Suppressor macrophage (primary cell): ENCODE results near the gene PCDHA6.
"Not testable (repeated sequence)": the region's sequence is repeated elsewhere in the genome, so short reads cannot be mapped to it uniquely, and the experiment has no call there.

ENCODE experiments used
- DNase-seq, 4 experiments: peaks; one replicate each; pipeline ENCODE4 v3.0.0-alpha.2; 2020 to 2022

Gene PCDHA6

DNA sequence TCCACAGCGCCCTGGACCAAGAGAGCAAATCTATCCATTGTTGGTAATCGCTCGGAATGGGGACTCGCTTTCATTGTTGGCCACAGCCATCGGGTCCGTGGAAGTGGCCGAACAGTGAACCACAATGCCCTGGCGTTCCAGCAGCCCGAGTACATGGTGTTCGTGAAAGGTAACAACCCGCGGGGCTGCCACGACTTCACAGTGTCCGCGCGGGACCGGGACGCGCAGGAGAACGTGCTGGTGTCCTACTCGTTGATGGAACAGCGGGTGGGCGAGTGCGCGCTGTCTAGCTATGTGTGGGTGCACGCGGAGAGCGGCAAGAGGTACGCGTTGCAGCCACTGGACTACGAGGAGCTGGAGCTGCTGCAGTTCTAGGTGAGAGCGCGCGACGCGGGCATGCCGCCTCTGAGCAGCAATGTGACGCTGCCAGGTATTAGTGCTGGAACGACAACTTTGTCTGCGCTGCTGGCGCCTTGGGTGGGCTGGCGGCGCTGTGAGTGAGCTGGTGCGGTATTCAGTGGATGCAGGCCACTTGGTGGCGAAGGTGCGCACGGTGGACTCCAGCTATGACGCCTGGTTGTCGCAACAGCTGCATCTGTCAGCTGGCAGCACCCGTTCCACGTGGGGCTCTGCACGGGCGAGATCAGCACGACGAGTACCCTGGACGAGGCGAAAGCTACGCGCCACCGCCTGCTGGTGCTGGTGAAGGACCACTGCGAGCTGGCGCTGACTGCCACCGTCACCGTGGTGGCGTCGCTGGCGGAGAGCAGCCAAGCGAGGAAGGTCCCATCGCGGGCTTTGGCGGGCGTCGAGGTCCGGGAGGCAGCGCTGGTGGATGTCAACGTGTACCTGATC lies 34.9 kb downstream of the PCDHA6 start:
- no peak for DNase-seq

DNA sequence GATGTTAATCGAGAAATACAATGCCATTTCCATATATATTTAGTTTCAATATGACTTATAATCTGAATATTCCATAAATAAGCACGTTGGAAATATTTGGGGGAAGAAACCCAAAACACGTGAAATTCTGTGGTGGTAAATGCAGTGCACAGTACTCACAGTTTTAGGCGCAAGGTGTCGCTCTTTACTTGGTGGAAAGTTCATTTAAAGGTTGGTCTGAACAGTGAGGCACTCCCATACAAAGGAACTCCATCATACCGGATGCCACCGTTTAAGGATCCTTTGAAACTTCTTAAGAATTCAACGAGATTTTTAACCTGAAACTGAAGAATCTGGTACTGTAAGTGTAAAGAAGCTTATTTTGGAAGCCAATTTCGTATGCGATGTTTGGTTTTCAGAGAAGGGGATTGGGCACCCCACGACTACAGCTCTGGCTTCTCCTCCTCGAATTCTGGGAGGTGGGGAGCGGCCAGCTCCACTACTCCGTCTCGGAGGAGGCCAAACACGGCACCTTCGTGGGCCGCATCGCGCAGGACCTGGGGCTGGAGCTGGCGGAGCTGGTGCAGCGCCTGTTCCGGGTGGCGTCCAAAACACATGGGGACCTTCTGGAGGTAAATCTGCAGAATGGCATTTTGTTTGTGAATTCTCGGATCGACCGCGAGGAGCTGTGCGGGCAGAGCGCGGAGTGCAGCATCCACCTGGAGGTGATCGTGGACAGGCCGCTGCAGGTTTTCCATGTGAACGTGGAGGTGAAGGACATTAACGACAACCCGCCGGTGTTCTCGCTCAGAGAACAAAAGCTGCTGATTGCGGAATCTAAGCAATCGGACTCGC lies 41.2 kb downstream of the PCDHA6 start, which contains the start of gene PCDHA11:
TSS of gene PCDHA11 (plus strand) at position 237 of the 834 bp plus-strand sequence. CDS start at position 384, 147 bp downstream.
- peak in 1 of 4 experiments; percentile 4 for DNase-seq

GRCh38 chr5:140869555-140869886 lies 41.8 kb downstream of the PCDHA6 start:
- DNase-seq: no peak

DNA sequence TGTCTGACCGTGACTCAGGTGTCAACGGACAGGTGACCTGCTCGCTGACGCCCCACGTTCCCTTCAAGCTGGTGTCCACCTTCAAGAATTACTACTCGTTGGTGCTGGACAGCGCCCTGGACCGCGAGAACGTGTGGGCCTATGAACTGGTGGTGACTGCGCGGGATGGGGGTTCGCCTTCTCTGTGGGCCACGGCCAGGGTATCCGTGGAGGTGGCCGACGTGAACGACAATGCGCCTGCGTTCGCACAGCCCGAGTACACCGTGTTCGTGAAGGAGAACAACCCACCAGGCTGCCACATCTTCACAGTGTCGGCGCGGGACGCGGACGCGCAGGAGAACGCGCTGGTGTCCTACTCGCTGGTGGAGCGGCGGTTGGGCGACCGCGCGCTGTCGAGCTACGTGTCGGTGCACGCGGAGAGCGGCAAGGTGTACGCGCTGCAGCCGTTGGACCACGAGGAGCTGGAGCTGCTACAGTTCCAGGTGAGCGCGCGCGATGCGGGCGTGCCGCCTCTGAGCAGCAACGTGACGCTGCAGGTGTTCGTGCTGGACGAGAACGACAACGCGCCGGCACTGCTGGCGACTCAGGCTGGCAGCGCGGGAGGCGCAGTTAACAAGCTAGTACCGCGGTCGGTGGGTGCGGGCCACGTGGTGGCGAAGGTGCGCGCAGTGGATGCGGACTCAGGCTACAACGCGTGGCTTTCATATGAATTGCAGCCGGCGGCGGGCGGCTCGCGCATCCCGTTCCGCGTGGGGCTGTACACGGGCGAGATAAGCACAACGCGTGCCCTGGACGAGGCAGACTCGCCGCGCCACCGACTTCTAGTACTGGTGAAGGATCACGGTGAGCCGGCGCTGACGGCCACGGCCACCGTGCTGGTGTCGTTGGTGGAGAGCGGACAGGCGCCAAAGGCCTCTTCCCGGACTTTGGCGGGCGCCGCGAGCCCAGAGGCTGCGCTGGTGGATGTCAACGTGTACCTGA lies 42.8 kb downstream of the PCDHA6 start:
- DNase-seq: no peak

DNA sequence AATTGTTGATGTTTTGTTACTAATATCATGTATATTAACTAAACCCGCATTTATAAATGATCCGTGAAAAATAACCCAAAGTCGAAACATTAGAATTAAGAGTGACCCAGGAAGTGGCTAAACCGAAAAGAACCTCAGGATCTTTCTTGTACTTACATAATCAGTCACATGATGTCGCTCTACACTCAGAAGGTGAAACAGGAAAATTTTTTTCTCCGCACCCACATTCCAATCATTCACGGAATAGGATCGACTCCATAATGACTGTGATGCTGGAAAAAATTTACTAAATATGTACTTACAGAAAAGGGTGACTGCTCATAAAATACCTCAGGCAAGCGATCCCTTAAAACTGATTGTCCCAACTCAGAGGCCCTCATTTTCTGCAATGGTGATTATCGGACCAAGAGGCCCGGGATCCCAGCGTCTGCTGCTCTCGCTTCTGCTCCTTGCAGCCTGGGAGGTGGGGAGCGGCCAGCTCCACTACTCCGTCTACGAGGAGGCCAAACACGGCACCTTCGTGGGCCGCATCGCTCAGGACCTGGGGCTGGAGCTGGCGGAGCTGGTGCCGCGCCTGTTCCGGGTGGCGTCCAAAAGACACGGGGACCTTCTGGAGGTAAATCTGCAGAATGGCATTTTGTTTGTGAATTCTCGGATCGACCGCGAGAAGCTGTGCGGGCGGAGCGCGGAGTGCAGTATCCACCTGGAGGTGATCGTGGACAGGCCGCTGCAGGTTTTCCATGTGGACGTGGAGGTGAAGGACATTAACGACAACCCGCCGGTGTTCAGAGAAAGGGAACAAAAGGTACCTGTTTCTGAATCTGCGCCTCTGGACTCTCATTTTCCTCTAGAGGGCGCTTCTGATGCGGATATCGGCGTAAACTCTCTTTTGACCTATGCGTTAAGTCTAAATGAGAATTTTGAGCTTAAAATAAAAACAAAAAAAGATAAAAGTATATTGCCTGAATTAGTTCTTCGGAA lies 47.6 kb downstream of the PCDHA6 start, which contains the start of gene PCDHA12:
TSS of gene PCDHA12 (plus strand) at position 224 of the 981 bp plus-strand sequence. CDS start at position 389, 165 bp downstream.
- DNase-seq: no peak

- DNase-seq: not testable (repeated sequence)
These were observed 48.9 kb downstream of the PCDHA6 start for GRCh38 chr5:140876541-140877261.

DNA sequence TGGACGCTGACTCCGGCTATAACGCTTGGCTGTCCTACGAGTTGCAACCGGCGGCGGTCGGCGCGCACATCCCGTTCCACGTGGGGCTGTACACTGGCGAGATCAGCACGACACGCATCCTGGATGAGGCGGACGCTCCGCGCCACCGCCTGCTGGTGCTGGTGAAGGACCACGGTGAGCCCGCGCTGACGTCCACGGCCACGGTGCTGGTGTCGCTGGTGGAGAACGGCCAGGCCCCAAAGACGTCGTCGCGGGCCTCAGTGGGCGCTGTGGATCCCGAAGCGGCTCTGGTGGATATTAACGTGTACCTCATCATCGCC lies 49.5 kb downstream of the PCDHA6 start:
- DNase-seq: no peak
